Measurements from ENCODE around the gene NOC4L. TPM values are rescaled to one million over a fixed set of nuclear protein-coding genes. Genes with fewer than 3 reads are reported as not detected.

Gene NOC4L
- total RNA-seq, 2 experiments from 2014 or later: 31.0 to 47.6 TPM

DNA sequence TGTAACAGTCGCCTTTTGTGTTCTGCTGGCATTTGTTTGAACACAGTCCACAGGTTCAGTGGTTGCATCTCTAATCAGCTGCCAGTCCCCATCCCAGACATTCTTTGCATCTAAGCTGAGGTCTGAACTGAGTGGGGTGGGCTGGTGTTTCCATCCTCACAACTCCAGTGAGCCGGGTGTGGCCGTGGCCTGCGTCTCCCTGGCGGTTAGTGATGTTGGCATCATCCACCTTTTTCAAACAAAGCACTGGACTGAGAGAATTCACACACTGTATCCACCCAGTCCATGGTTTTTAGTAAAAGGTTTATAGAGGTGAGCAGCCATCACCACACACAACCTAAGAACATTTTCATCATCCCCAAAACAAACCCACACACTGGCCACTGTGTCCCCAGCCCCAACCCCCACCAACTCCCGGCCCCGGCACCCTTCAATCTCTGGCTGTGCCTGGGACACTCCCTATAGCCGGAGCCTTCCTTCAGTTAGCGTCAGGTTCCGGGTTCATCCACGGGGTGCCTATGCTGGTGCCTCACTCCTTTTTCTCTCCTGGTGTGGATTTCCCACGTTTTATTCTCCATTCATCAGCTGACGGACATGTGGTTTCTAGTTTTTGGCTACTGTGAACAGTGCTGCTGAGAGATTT is 6.7 kb upstream of the NOC4L start:
- no TSS peak for BruUV-seq (replicated peaks)
- DNase-seq (ENCODE audit: low spot score): no peak
- Histone ChIP-seq H3K9me2 (ENCODE audit: insufficient read depth, low read length) (no peaks in the 10 kb centered on the region), H3K79me2 (ENCODE audit: insufficient read depth, low read depth, low read length) (peaks cover 9% of the 10 kb centered on the region), H3K4me3 (ENCODE audit: low read depth, low read length, poor library complexity, severe bottlenecking) (no peak overlapping the region), H3K36me3 (ENCODE audit: insufficient read depth, low read length) (peaks cover 60% of the 10 kb centered on the region), H3K9me3 (ENCODE audit: low read length) (no peaks in the 10 kb centered on the region), H3K4me2 (ENCODE audit: low read length) (no peak overlapping the region), H2AFZ (ENCODE audit: low read length) (no peak overlapping the region), H4K20me1 (ENCODE audit: insufficient read depth, low read length) (no peaks in the 10 kb centered on the region; the same call in 1 of the 2 replicates), H3K27ac (ENCODE audit: low read depth, low read length, poor library complexity, severe bottlenecking) (no peak overlapping the region), H3K4me1 (ENCODE audit: insufficient read depth, low read length, poor library complexity, severe bottlenecking) (peaks cover 5% of the 10 kb centered on the region)
- intact Hi-C loops (cut with micrococcal nuclease; ENCODE audit: unreplicated experiment): no loop called here
- POLR2A ChIA-PET: no interaction called here
- TF ChIP-seq, protein P1, sequence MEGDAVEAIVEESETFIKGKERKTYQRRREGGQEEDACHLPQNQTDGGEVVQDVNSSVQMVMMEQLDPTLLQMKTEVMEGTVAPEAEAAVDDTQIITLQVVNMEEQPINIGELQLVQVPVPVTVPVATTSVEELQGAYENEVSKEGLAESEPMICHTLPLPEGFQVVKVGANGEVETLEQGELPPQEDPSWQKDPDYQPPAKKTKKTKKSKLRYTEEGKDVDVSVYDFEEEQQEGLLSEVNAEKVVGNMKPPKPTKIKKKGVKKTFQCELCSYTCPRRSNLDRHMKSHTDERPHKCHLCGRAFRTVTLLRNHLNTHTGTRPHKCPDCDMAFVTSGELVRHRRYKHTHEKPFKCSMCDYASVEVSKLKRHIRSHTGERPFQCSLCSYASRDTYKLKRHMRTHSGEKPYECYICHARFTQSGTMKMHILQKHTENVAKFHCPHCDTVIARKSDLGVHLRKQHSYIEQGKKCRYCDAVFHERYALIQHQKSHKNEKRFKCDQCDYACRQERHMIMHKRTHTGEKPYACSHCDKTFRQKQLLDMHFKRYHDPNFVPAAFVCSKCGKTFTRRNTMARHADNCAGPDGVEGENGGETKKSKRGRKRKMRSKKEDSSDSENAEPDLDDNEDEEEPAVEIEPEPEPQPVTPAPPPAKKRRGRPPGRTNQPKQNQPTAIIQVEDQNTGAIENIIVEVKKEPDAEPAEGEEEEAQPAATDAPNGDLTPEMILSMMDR (conservative IDR thresholded peaks at IDR 0.05; ENCODE audit: low read length): no peak
- TF ChIP-seq EZH2phosphoT487 (IDR thresholded peaks at IDR 0.05; ENCODE audit: borderline replicate concordance, low read depth, low read length): no peak
- CTCF ChIA-PET (ENCODE audit: unreplicated experiment): no interaction called here

DNA sequence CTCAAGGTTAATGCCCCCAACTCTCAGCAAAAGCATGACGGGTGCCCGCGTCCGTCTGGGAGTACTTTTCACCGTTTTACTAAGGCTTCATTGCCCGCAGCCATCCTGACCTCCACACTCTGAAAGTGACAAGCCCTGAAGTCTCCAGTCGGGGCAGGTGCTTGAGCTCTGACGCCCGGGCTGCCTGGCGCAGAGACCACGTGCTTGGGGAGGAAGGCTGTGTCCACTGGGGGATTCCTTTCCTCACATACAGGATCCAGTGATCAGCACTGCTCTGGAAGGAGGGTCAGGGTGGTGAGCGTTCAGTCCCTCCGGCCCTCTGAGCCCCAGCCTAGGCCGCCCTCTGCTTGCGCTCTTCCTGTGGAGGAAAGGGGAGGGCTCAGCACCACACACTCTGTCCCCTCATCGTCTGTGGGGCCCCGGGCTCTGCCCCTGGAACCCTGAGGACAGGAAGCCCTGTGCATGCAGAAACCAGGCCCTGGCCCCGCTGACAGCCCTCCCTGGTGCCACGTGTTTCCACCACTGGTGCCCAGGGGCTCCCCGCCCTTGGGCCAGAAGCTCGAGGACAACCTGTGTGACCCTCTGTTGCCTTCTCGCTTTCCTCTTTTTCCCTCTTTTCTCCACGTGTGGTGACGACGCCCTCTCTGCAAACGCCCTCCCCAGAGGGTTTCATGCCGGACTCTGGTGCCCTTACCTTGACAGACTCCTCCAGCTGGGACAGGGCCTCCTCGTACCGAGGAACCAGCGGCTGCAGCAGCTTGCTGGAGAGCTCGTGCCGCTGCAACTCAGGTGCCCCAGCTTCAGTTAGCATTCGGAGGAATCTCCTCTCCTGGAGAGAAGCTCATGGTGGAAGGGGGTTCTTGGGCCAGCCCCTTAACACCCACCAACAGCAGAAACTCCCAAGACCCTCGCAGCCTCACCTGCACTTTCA is 5.1 kb upstream of the NOC4L start:
- Histone ChIP-seq H4K20me1 (ENCODE audit: insufficient read depth, low read length) (no peaks in the 10 kb centered on the region; the same call in 1 of the 2 replicates), H3K4me1 (ENCODE audit: insufficient read depth, low read length, poor library complexity, severe bottlenecking) (peaks cover 11% of the 10 kb centered on the region), H3K9me3 (ENCODE audit: low read length) (no peaks in the 10 kb centered on the region), H3K27ac (ENCODE audit: low read depth, low read length, poor library complexity, severe bottlenecking) (no peak overlapping the region), H3K4me3 (ENCODE audit: low read depth, low read length, poor library complexity, severe bottlenecking) (no peak overlapping the region), H2AFZ (ENCODE audit: low read length) (no peak overlapping the region), H3K36me3 (ENCODE audit: insufficient read depth, low read length) (peaks cover 66% of the 10 kb centered on the region), H3K9me2 (ENCODE audit: insufficient read depth, low read length) (no peaks in the 10 kb centered on the region), H3K4me2 (ENCODE audit: low read length) (no peak overlapping the region), H3K79me2 (ENCODE audit: insufficient read depth, low read depth, low read length) (peaks cover 21% of the 10 kb centered on the region)
- ChIA-PET CTCF (ENCODE audit: unreplicated experiment) (no interaction called here), POLR2A (no interaction called here)
- TF ChIP-seq, protein P1 (conservative IDR thresholded peaks at IDR 0.05; ENCODE audit: low read length): no peak
- TF ChIP-seq EZH2phosphoT487 (IDR thresholded peaks at IDR 0.05; ENCODE audit: borderline replicate concordance, low read depth, low read length): no peak
- intact Hi-C loops (cut with micrococcal nuclease; ENCODE audit: unreplicated experiment): no loop called here
- no peak for DNase-seq (ENCODE audit: low spot score)
- BruUV-seq (replicated peaks): no TSS peak
